GM21447 (cell line): ENCODE measurements around the gene FYB1.

Experiments used
- ATAC-seq: cut with Tn5 transposase; IDR thresholded peaks from one replicate; pipeline ENCODE4 v1.9.1; 2021; ENCODE audit not compliant: unreplicated experiment

FYB1 gene

GRCh38 chr5:39164529-39165402 is 54.6 kb downstream of the FYB1 start:
- ATAC-seq: peak; percentile 82

GRCh38 chr5:39164016-39164415 is 55.3 kb downstream of the FYB1 start:
- ATAC-seq: no peak

DNA sequence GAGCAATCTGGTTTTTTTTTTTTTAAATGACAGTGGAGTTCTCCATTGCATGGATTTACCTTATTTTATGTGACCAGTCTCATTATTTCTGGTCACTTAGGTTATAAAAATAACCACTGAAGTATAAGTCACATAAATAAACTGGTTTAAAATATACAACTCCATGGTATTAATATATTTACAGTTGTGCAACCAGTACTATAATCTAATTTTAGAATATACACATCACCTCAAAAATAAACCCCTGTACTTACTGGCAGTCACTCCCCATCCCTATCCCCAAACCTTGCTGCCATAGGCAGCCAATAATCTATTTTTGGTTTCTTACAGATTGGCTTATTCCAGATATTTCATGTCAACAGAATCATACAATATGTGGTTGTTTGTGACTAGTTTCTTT is 57.8 kb downstream of the FYB1 start:
- ATAC-seq: no peak

DNA sequence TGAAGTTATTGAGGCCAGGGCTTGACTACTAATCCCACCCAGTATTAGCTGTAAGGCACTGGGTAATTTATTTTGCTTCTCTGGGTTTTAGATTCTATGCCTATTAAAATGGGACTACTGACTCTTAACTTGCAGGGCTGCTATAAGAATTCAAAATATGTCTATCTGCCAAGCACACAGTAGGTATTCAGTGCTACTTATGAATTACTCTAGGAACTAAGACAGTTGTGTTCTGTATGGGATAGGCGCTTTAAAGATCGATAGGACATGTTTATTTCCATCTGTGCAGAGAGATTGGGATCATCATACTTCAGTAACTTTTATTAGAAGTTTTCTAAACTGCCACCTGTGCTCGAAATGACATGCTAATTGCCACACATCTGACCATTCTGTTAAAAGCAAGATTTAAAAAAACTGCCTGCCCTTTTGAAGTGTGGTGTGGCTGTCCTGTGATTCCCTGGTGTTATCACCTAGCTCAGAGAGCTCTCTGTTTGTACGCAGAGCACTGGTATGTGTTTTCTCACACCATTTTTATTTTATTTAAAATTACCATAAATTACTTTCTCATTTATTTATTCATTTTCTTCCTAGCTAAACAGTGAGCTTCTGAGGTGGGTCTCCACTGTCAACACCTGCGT is 58.7 kb downstream of the FYB1 start:
- ATAC-seq: no peak

DNA sequence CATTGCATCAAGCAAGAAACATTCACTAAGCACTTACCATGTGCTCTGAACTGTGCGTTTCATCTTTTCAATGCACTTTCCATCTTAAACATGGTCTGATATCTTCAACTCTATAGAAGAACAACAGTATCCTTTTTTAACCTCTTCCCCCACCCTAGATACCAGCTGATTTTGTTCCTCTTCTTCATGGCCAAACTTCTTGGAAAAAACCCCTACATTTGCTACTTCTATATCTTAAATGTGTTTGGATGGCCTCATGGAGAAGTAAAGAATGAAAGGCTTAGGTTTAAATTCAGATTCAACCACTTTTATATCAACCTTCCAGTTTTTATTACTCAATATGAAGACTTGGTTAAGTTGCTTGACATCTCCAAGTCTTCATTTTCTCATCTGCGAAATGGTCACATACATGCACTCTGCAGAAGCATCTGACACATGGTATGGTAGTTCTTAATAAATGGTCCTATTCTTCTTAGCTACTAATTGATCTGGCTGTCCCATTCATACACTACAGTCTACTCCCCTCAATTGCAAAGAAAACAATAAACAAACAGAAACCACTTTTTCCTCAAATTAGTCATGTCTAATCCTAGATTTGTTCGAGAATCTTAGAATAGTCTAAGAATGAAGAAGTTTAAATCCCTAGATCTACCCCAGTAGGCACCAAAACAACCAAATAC is 59.4 kb downstream of the FYB1 start:
- no peak for ATAC-seq

DNA sequence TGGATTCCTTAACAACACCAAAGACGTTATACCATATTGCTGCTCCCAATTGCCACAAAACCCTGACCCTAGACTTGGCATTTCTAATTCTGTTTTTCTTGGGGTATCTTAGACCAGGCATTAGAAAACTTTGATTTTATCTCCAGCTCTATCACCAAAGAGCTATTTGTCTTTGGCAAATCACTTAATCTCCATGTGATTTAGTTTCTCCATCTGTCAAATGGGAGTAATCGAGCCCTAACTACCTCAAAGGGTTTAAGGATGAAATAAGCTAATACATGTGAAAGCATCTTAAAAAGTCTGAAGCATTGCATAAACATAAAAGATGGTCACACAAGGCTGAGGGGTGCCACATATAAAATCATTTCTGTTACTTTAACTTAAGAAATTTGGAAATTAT is 60.6 kb downstream of the FYB1 start:
- ATAC-seq: no peak

DNA sequence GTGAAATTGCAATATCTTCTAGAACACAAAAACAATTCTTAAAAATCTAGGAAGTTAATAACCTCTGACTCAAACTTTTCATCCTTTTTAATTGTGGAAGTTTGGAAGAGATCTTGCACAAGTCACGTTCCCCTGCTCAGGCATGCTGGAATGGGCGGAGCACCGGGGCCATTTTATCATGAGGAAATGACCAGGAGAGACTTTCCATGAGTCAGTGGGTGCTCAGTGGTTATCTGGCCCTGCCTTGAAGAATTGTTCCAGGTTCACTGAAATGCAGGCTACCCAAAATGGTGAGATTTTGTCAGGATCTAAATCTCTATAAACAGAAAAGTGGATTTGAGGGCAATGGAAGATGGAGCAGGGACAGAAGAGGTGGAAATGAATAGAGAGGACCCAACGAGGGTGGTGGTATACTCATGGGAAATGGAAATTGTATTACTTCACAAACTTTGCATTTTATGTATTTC is 61.2 kb downstream of the FYB1 start:
- ATAC-seq: no peak

DNA sequence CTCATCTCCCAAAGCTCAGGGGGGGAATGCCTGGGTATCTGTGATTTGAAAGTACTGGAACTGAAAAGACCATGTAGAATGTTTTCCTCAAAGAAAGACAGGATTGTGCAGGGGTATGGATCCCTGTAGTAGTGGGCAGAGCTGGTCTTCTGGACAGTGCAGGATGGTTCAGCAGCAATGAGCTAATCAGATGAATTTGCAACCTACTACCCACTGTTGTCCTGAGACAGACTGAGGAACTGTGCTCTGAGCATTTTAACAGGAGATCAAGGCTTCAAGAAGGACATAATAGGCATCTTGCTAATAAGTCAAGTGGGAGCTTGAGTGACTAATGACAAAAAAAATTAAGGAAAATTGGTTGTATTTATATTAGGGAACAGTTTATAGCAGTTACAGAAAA is 61.7 kb downstream of the FYB1 start:
- ATAC-seq: no peak

DNA sequence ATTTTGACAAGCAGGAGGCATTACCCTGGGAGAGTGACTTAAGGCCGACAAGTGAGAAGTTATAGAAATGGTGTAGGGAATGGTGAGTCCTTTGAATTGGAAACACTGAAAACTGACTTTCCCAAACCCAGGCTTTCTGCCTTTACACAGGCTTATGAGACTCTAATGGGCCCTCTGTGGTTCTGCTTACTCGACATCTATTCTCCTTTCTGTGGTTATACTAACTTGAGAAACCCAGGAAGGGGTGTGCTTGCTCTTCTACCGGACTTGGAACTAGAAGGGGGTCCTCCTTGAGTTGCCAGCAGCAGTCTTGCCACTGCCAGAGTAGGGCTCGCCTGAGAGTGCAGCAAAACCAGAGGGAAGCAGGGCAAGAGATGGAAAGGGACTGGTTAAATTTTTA is 63.3 kb downstream of the FYB1 start:
- ATAC-seq: no peak

- no peak for ATAC-seq
These were observed 67.6 kb downstream of the FYB1 start for GRCh38 chr5:39151745-39152144.

- no peak for ATAC-seq
These were observed 69.4 kb downstream of the FYB1 start for GRCh38 chr5:39149966-39150365.

DNA sequence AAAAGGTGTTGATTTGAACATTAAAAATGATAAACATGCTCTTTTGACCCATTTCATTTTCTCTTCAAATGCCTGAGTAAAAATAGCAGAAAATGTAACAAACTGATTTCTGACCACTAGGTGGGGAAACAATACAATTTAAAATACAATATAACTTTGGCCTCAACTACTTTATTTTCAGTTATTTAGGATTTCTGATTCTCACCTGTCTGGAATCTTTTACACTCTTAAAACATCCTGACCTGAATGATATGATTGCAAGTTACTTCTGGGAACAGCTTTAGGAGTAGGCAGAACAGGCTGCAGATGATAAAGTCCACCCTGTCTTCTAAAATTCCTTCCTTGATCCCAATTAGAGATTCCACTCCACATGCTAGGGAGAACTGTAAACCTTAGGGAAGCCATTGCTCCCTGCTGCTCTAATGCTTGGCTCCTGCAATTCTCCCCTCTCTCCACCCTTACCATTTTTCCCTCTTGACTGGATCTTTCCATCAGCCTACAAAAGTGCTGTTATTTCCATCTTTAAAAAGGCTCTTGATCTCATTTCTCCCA is 70.3 kb downstream of the FYB1 start:
- ATAC-seq: no peak

GRCh38 chr5:39146831-39147540 is 72.4 kb downstream of the FYB1 start:
- no peak for ATAC-seq

DNA sequence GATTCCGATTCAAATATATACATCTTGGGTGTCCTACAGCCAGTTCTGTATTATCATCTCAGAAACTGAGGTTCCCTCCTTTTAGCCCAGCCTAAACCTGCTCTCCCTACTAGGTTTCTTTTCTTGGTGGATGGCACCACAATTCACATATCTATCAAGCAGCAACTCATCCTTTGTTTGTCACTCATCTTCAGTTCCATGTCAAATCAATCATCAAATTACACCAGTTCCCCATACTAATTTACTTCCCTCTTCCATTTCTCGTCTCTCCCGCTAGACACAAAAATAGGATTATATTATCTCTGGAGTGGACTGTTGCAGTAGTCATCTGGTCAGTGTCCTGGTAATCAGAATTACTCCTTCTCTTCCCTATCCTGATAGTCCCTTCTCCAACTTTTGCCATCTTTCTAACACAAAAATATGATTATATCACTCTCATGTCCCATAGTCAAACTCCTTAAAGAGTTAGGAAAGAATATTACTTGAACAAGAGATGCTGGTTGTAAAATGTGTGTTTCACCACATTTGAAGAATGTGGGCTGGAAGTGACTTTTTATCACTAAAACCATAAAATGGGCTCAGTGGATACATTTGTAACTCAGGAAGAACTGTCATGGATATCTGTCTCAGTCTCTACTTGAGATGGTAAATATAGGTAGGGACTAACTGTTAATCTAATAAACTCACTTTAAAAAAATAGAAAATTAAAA is 76.1 kb downstream of the FYB1 start:
- no peak for ATAC-seq

DNA sequence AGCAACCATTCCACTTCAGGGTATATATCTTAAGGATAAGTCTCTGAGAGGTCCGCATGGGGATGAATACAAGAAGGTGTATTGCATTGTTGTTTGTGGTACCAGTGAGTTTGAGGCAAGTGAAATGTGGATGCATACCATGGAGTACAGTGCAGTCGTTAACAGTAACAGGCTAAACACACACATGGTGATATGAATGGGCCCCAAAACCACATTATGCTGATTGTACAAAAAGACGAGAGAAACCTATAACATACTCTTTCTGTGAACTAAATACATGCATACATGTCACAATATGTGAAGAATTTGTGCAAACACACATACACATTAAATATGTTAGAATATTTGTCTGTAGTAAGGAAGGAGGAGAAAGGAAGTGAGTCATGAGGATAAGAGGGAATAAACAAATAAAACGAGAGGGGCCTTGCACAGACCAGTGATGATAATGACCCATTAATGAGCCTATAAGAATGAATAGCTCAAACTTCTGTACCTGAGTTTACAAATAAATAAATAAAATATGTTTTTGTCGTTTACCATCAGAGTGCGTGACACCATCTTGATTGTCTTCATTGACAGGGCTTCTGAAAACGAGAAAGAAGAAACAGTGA is 78.7 kb downstream of the FYB1 start:
- ATAC-seq: no peak

DNA sequence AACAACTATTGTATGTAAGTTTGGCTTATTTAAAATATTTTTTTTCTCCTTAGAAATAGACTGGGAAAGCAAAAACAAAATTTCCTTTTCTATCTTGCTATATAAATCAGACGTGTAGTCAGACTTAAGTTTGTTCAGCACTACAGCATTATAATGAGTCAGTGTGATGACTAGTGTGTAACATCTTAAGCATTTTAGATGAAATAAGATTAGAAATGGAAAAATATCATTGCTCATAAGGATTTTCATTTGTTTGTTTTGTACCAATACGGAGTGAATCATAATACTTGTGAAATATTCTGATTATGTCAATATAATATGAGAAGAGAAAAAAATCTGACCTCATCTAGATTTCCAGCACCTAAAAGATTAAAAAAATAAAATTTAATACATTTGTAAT is 80.5 kb downstream of the FYB1 start:
- ATAC-seq: no peak

GRCh38 chr5:39137819-39138451 is 81.4 kb downstream of the FYB1 start:
- no peak for ATAC-seq

GRCh38 chr5:39137391-39137790 is 82.0 kb downstream of the FYB1 start:
- ATAC-seq: no peak

- no peak for ATAC-seq
These were observed 86.6 kb downstream of the FYB1 start for GRCh38 chr5:39132792-39133191.

DNA sequence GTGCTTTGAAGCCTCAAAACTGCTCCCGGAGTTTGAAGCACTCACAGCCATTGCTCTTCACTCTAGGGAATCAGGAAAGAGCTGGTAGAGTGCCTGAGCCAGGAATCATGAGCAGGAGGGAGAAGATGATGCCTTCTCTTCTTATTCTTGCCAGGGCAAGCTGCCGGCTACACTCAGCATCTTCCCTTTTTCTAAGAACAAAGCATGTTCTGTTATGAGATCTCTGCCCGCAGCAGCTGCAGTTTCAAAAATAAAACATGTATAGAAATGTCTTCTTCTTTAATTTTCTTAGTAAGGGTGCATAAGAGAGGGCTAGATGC is 87.3 kb downstream of the FYB1 start:
- ATAC-seq: no peak
